ENCODE results near the gene KRTAP5-5.

Gene KRTAP5-5

DNA sequence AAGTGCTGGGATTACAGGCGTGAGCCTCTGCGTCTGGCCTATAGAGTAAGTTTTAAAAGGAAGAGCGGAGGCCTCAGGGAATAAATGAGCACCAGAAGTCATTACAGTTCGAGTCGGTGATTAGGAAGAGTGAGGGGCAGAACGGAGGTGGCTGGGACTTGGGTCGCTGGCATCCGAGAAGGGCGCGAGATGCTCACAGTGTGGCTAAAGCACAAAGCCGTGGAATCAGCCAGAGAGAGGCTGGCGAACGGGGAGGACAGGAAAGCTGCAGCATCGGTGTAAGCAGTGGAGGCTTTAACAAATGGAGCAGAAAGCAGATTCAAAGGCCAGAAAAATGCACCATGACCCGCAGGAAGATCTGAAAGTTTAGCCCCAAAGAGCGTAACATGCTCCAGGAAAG, 5.0 kb upstream of the KRTAP5-5 start:
- Mint-ChIP-seq H3K27ac (no peak overlapping the region), H3K4me1 (no peaks in the 10 kb centered on the region), H3K9me3 (no peaks in the 10 kb centered on the region), H3K4me3 (no peak overlapping the region), H3K27me3 (peaks cover 46% of the 10 kb centered on the region), H3K36me3 (no peaks in the 10 kb centered on the region)
- DNase-seq = no peak
- CTCF ChIA-PET = interaction anchor here (1.0 to 1.5 kb wide), 2 partner anchors 15 to 28 kb away, joined by 3 read pairs; no protein-coding TSS in a partner anchor

DNA sequence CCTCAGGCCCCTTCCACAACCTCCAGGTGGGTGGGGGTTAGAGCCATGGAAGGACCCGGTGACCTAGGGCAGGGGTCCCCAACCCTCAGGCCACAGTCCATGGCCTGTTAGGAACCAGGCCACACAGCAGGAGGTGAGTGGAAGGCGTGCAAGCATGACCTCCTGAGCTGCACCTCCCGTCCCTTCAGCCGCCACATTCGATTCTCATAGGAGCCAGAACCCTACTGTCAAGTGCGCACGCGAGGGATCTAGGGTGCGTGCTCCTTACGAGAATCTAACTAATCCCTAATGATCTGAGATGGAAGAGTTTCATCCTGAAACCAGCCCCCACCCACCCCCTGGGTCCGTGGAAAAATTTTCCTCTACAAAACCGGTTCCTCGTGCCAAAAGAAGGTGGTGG, 4.0 kb upstream of the KRTAP5-5 start:
- no peak overlapping the region for H3K4me3 Mint-ChIP-seq
- CTCF ChIA-PET = no interaction called here
- H3K9me3 Mint-ChIP-seq = no peaks in the 10 kb centered on the region
- no peaks in the 10 kb centered on the region for H3K36me3 Mint-ChIP-seq
- no peaks in the 10 kb centered on the region for H3K4me1 Mint-ChIP-seq
- peaks cover 55% of the 10 kb centered on the region for H3K27me3 Mint-ChIP-seq
- no peak overlapping the region for H3K27ac Mint-ChIP-seq
- no peak for DNase-seq

DNA sequence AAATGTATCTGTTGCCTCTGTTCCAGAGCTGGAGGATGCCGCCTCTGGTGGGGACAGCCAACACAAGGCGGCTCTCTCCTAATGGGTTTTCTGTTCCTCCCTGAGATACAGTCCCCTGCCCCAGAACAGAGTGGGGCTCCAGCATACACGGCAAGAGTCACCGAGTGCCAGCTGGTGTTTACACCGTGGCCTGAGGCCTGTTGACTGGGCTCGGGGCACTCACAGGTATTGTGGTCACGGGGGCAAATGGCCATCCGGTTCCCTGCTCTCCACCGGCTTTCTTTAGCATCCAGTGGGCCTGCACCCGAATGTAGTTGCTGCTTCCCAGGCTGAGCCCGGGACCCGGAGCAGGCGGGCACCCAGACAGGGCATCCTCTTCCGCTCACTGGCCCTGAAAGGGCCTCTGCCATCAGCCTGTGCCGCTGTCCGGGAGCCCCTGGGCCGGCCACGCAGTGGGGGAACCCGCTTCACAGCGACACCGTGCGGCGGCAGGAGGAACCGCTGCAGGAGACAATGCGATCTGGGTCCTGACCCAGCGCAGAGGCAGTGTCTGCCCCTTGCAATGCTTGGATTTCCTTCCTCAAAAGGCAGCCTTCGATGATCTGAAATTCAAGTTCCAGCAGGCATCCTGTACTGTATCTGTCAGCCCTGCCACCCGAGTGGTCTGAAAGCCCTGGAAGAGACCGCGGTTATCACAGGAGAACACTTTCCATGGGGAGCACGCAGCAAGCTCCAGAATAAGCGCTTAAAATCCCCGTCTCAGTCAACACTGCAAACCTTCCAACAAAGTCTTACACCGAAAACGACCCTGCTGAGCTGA, 859 bp upstream of the KRTAP5-5 start:
- CTCF ChIA-PET = interaction anchor here (0.8 to 2.6 kb wide), 3 partner anchors 10 to 82 kb away, joined by 3 to 11 read pairs (median 5); no protein-coding TSS in a partner anchor
- no peaks in the 10 kb centered on the region for H3K9me3 Mint-ChIP-seq
- peaks cover 69% of the 10 kb centered on the region for H3K27me3 Mint-ChIP-seq
- no peak overlapping the region for H3K27ac Mint-ChIP-seq
- DNase-seq = peak; percentile 69
- no peaks in the 10 kb centered on the region for H3K36me3 Mint-ChIP-seq
- no peak overlapping the region for H3K4me3 Mint-ChIP-seq
- H3K4me1 Mint-ChIP-seq = no peaks in the 10 kb centered on the region

DNA sequence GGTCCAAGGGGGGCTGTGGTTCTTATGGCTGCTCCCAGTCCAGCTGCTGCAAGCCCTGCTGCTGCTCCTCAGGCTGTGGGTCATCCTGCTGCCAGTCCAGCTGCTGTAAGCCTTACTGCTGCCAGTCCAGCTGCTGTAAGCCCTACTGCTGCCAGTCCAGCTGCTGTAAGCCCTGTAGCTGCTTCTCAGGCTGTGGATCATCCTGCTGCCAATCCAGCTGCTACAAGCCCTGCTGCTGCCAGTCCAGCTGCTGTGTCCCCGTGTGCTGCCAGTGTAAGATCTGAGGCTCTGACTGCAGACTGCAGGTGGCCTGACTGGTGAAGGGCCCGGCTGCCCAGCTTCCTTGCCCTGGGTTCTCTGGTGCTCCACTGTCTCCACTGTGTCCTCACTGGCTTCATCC, 696 bp downstream of the KRTAP5-5 start:
- no peak overlapping the region for H3K27ac Mint-ChIP-seq
- no peaks in the 10 kb centered on the region for H3K36me3 Mint-ChIP-seq
- peaks cover 73% of the 10 kb centered on the region for H3K27me3 Mint-ChIP-seq
- CTCF ChIA-PET = interaction anchor here (1.3 to 1.4 kb wide), 4 partner anchors 9 to 56 kb away, joined by 3 to 5 read pairs (median 4); no protein-coding TSS in a partner anchor
- DNase-seq = no peak
- no peaks in the 10 kb centered on the region for H3K9me3 Mint-ChIP-seq
- H3K4me1 Mint-ChIP-seq = no peaks in the 10 kb centered on the region
- no peak overlapping the region for H3K4me3 Mint-ChIP-seq

DNA sequence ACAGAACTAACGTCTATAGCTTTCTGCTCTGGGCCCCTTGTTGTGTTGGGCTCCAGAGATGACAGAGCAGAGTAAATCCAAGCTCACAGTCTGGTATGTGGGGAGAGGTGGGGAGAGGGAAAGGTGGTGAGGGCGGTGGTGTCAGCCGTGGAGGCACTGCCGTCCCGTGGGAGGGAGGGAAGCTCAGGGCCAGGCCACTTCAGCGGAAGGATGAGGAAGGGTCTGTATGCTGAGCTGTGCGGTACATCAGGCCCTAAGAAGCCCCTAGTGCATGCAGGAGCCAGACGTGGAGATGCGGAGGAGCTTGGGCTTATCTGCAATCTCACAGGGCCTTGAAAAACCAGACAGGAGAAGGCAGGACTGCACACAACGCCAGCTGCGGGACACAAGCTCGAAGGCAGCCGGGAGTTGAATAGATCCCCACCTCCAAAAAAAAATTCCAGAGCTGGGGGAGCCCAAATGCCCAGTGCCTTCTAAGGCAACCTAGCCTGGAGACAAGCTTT, 1.5 kb downstream of the KRTAP5-5 start:
- Mint-ChIP-seq H3K4me3 (no peak overlapping the region), H3K36me3 (no peaks in the 10 kb centered on the region), H3K27ac (no peak overlapping the region), H3K27me3 (peaks cover 66% of the 10 kb centered on the region), H3K9me3 (no peaks in the 10 kb centered on the region), H3K4me1 (no peaks in the 10 kb centered on the region)
- CTCF ChIA-PET = interaction anchor here (1.0 to 2.0 kb wide), 8 partner anchors 9 to 405 kb away, joined by 3 to 6 read pairs (median 4); no protein-coding TSS in a partner anchor
- DNase-seq = no peak

DNA sequence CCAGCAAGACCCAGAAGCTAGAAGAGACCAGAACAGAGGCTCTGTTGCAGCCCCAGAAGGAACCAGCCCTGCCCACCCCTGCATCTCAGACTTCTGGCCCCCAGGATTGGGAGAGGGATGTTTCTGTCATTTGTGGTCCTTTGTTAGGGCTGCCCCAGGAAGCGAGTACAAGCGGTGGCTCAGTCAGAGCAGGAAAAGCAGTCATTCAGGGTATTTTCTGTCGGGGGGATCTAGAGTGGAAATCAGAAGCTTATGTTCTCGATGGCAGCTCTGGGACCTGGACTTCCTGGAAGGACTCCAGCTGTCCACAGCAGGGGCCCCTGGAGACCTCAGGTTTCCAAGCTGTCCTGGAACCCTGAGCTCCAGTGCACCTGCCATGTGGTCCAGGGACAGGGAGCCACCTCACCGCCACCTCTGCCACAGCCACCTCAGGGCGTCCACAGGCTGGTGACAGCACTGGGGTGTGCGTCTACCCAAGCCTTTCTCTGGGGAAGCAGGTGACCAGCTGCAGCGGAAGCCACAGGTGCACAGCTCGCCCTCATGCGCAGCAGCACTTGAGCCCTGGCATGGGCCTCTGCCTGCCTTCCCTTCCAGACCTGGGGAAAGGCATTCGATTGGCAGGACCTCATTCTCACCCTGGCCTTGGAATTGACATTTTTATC, 2.6 kb downstream of the KRTAP5-5 start:
- Mint-ChIP-seq H3K36me3 (no peaks in the 10 kb centered on the region), H3K4me1 (no peaks in the 10 kb centered on the region), H3K27ac (no peak overlapping the region), H3K4me3 (no peak overlapping the region), H3K9me3 (no peaks in the 10 kb centered on the region), H3K27me3 (peaks cover 57% of the 10 kb centered on the region)
- CTCF ChIA-PET = interaction anchor here (1.3 to 2.0 kb wide), 3 partner anchors 14 to 85 kb away, joined by 3 to 6 read pairs (median 5); no protein-coding TSS in a partner anchor
- DNase-seq = no peak

DNA sequence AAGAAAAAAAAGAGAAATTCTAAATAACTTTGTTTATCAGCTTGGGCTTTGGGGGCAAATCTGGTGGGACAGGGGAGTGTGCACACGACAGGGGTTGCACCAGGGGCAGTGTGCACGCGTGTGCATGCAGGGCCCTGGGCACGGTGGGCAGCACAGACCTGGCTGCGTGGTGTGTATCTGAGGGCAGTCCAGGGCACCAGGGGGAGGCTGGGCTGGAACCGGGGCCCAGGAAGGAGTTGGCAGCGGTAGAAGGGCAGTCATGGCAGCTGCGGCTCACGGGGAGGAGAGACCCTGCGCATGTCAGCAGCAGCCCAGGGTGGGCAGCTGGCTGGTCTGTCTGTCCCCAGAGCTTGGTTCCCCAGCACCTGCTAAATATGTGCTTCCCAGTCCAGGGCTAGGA, 4.3 kb downstream of the KRTAP5-5 start:
- CTCF ChIA-PET = interaction anchor here (0.6 to 1.5 kb wide), 2 partner anchors 19 to 59 kb away, joined by 3 to 5 read pairs; no protein-coding TSS in a partner anchor
- DNase-seq = no peak
- no peaks in the 10 kb centered on the region for H3K36me3 Mint-ChIP-seq
- peaks cover 46% of the 10 kb centered on the region for H3K27me3 Mint-ChIP-seq
- peaks cover under 1% of the 10 kb centered on the region for H3K4me1 Mint-ChIP-seq
- no peak overlapping the region for H3K27ac Mint-ChIP-seq
- no peaks in the 10 kb centered on the region for H3K9me3 Mint-ChIP-seq
- H3K4me3 Mint-ChIP-seq = no peak overlapping the region

DNA sequence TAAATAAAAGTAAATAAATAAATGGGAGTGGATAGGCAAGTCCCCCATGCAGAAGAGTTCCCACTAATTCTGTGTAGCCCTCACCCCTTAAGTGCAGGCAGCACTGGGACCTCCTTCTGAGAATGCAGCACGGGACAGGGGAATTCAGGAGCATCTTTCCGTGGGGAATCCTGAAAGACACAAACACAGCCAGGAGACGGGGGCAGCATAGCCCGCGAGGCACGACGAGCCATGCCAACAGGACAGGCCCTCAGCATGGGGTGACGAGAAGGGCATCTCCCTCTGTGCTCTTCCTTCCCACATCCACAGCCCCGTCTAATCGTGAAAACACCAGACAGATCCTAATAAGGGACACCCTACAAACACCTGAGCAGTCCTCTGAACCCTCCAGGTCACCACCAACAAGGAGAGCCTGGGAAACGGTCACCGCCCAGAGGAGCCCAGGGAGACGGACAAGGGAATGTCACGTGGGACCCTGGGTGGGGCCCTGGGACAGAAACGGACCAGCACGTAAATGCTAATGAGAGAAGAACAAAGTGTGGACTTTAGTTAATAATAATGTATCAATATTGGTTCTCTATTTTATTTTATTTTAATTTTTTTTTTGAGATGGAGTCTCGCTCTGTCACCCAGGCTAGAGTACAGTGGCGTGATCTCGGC, 6.8 kb downstream of the KRTAP5-5 start:
- no peak overlapping the region for H3K4me3 Mint-ChIP-seq
- peaks cover 34% of the 10 kb centered on the region for H3K27me3 Mint-ChIP-seq
- H3K4me1 Mint-ChIP-seq = peaks cover 2% of the 10 kb centered on the region
- H3K36me3 Mint-ChIP-seq = no peaks in the 10 kb centered on the region
- no peak overlapping the region for H3K27ac Mint-ChIP-seq
- no peaks in the 10 kb centered on the region for H3K9me3 Mint-ChIP-seq
- DNase-seq = no peak
- CTCF ChIA-PET = no interaction called here

DNA sequence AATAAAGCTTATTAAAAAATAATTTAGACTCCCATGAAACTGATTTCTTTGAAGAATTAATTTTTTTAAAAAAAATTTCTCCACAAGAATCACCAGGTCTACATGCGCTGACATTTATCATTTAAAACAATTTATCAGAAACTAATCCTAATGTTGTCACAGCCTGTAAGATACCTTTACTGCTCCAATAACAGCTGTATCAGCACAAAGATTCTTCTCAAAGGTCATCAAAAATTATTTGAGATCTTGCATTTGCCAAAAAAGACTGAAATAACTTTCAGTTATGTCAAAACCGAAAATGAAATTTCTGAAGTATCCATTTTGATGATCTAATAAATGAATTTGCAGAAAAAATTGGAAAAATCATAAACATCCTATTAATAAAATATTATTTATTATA, 8.1 kb downstream of the KRTAP5-5 start:
- no peak for DNase-seq
- no peak overlapping the region for H3K27ac Mint-ChIP-seq
- H3K36me3 Mint-ChIP-seq = no peaks in the 10 kb centered on the region
- H3K27me3 Mint-ChIP-seq = peaks cover 26% of the 10 kb centered on the region
- H3K9me3 Mint-ChIP-seq = no peaks in the 10 kb centered on the region
- peaks cover 2% of the 10 kb centered on the region for H3K4me1 Mint-ChIP-seq
- CTCF ChIA-PET = interaction anchor here (1.2 to 3.3 kb wide), 3 partner anchors 8 to 10 kb away, joined by 3 to 11 read pairs (median 3); no protein-coding TSS in a partner anchor
- H3K4me3 Mint-ChIP-seq = no peak overlapping the region

DNA sequence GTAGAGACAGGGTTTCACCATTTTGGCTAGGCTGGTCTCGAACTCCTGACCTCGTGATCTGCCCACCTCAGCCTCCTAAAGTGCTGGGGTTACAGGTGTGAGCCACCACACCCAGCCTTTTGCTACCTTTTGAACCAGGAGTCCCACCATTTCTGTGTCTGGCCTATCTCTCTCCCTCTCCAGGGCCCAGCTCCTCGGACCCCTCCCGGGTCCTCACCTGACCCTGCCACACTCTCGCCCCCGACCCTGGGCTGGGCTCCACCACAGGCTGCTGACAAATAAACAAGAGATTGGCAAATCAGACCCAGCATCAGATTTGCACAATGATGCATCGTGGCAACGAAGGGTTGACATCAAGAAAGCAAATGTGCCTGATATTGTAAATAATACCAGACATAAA, 8.8 kb downstream of the KRTAP5-5 start:
- Mint-ChIP-seq H3K27ac (no peak overlapping the region), H3K9me3 (no peaks in the 10 kb centered on the region), H3K4me3 (no peak overlapping the region), H3K27me3 (peaks cover 25% of the 10 kb centered on the region), H3K4me1 (peaks cover 2% of the 10 kb centered on the region), H3K36me3 (no peaks in the 10 kb centered on the region)
- no peak for DNase-seq
- CTCF ChIA-PET = interaction anchor here (1.2 to 3.3 kb wide), 4 partner anchors 10 to 193 kb away, joined by 3 to 11 read pairs (median 4); no protein-coding TSS in a partner anchor

DNA sequence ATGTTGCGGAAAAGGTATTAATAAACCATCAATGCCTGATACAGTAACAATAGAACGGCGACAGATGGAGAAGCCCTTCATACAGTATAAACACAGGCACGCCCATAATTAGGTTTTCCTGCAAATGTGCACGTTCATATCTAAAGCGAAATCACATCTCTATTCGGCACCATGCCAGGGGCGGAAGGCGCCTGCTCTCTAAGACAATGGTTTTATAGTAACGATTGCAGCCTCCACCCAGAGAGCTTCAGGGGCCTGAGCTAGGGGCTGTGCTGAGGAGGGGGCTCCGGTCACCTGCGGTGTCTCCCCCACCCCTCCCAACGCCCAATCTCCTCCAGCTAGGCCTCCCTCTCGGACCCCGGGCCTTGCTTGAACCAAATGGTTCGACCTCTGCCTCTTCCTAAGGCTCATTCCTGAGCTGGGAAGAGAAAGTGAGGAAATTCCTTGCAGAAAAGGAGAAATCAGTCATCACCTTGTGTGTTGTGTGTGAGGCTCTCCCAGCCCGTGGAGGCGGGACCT, 9.6 kb downstream of the KRTAP5-5 start:
- H3K9me3 Mint-ChIP-seq = no peaks in the 10 kb centered on the region
- peaks cover 2% of the 10 kb centered on the region for H3K4me1 Mint-ChIP-seq
- no peak overlapping the region for H3K27ac Mint-ChIP-seq
- H3K27me3 Mint-ChIP-seq = peaks cover 19% of the 10 kb centered on the region
- no peak for DNase-seq
- no peaks in the 10 kb centered on the region for H3K36me3 Mint-ChIP-seq
- CTCF ChIA-PET = interaction anchor here (0.9 to 3.3 kb wide), 8 partner anchors 8 to 283 kb away, joined by 3 to 15 read pairs (median 5); no protein-coding TSS in a partner anchor
- no peak overlapping the region for H3K4me3 Mint-ChIP-seq

DNA sequence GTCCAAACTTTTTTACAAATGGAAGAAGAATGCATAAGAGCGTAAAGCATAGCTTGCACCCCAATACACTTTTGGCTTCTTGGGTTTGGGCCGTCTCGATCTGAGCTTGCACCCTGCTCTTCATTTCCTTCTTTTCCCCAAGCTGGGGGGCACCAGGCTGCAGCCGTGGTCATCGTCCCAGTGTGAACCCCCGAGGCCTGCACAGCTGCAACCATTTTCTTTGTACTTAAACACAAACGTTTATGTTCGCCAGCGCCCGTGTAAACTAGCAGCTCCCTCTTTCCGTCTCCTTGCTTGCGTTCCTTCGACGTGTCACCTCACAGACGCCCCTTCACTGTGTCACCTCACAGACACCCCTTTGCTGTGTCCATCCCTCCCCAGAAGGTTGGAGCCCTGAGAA, 10.1 kb downstream of the KRTAP5-5 start:
- DNase-seq = no peak
- Mint-ChIP-seq H3K36me3 (no peaks in the 10 kb centered on the region), H3K27ac (no peak overlapping the region), H3K9me3 (no peaks in the 10 kb centered on the region), H3K4me3 (no peak overlapping the region), H3K27me3 (peaks cover 23% of the 10 kb centered on the region), H3K4me1 (peaks cover 2% of the 10 kb centered on the region)
- CTCF ChIA-PET = interaction anchor here (0.9 to 3.3 kb wide), 8 partner anchors 9 to 282 kb away, joined by 3 to 15 read pairs (median 5); no protein-coding TSS in a partner anchor

DNA sequence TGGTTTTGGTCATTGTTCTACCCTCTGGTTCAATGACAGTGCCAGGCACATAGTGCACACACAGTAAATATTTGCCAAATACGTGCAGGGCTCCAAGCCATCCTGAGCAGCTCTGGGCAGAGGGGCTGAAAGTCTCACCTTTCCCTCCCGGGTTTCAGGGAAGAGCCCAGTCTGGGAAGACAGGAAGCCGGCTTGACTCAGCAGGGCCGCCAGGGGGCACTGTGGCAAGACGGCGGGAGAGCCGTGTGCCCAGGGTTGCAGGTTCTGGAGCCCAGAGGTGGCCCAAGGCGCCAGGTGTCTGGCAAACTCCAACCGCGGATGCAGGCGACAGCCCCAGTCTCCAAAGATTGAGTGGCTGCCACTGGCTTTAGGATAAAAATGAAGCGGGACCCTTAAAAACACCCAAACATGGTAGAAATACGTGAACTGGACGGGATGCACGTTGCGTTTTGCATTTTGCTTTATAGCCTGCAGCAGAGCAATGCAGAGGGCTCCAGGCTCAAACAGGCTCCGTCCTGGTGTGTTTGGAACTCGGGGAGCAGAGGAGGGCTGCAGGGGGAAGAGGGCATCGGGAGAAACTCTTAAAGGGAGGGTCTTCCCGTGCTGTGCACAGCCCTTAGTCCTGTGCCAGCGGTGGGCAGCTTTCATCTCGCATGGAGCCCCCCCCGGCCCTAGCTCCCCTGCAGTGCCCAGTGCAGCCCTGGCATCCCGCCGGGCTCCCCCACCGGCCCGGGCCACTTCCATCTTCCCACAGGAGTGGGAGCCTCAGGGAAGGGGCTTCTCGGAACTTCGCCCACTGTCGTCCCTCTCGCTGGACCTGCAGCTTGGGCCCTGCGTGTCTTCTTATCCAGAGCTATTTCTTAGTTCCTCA, 10.7 kb downstream of the KRTAP5-5 start:
- Mint-ChIP-seq H3K4me3 (no peak overlapping the region), H3K9me3 (no peaks in the 10 kb centered on the region), H3K36me3 (no peaks in the 10 kb centered on the region), H3K4me1 (peaks cover 2% of the 10 kb centered on the region), H3K27ac (no peak overlapping the region), H3K27me3 (peaks cover 23% of the 10 kb centered on the region)
- peak; percentile 39 for DNase-seq
- CTCF ChIA-PET = interaction anchor here (0.8 to 3.3 kb wide), 10 partner anchors 9 to 341 kb away, joined by 3 to 15 read pairs (median 5); no protein-coding TSS in a partner anchor
